ENCODE data around the gene SEMA3D. TPM values are rescaled to one million over a fixed set of nuclear protein-coding genes. Genes with fewer than 3 reads are reported as not detected.
A peak's percentile ranks its signal among the peaks of the same experiment; 100 is the strongest.

SEMA3D gene
- total RNA-seq, 1 donor from 2014 or later: 264 TPM

DNA sequence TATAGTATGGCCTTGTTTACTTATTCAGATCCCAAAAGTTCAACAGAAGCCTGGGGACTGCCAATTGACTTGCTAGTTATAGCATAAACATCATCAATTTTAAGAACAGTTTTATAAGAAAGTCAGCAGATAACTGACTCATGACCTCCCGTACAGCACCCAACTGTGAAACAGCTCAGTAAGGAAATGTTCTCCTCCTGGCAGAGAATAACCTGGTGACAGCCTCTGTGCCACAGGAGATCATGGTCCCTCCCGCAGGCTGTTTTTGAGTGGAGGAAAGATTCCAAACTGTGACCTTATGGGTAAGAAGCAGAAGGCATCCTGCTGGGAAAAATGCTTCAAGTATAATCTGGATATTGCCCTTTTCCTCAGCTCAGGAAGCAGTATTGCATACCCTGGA lies 182.5 kb downstream of the SEMA3D start:
- DNase-seq (ENCODE audit: low spot score in 2 of 2, unreplicated experiment in 2 of 2): no peak
- Mint-ChIP-seq H3K27ac (peak overlapping the region; percentile 71), H3K4me1 (peaks cover 32% of the 10 kb centered on the region)

GRCh38 chr7:85001495-85002345 lies 185.1 kb downstream of the SEMA3D start:
- no peaks in the 10 kb centered on the region for H3K27me3 Mint-ChIP-seq (ENCODE audit: low read depth)
- no peak overlapping the region for H3K4me3 Mint-ChIP-seq
- no peak for DNase-seq (ENCODE audit: low spot score in 2 of 2, unreplicated experiment in 2 of 2)
- peaks cover 34% of the 10 kb centered on the region for H3K4me1 Mint-ChIP-seq
- TF ChIP-seq CTCF (IDR thresholded peaks at IDR 0.05; ENCODE audit: unreplicated experiment): no peak
- H3K9me3 Mint-ChIP-seq: no peaks in the 10 kb centered on the region
- peaks cover 35% of the 10 kb centered on the region for H3K36me3 Mint-ChIP-seq
- peak overlapping the region; percentile 64 for H3K27ac Mint-ChIP-seq

More for the DNA sequence above, 182.5 kb downstream of the SEMA3D start:
- TF ChIP-seq CTCF (IDR thresholded peaks at IDR 0.05; ENCODE audit: unreplicated experiment): no peak
- Mint-ChIP-seq H3K4me3 (no peak overlapping the region), H3K36me3 (peaks cover 27% of the 10 kb centered on the region), H3K9me3 (no peaks in the 10 kb centered on the region), H3K27me3 (ENCODE audit: low read depth) (no peaks in the 10 kb centered on the region)

- Mint-ChIP-seq H3K27ac (peak overlapping the region; percentile 39), H3K4me1 (peaks cover 32% of the 10 kb centered on the region), H3K4me3 (no peak overlapping the region), H3K9me3 (no peaks in the 10 kb centered on the region), H3K27me3 (ENCODE audit: low read depth) (no peaks in the 10 kb centered on the region), H3K36me3 (peaks cover 34% of the 10 kb centered on the region)
- no peak for TF ChIP-seq CTCF (IDR thresholded peaks at IDR 0.05; ENCODE audit: unreplicated experiment)
- no peak for DNase-seq (ENCODE audit: low spot score in 2 of 2, unreplicated experiment in 2 of 2)
These were observed 186.0 kb downstream of the SEMA3D start for GRCh38 chr7:85000735-85001350.

DNA sequence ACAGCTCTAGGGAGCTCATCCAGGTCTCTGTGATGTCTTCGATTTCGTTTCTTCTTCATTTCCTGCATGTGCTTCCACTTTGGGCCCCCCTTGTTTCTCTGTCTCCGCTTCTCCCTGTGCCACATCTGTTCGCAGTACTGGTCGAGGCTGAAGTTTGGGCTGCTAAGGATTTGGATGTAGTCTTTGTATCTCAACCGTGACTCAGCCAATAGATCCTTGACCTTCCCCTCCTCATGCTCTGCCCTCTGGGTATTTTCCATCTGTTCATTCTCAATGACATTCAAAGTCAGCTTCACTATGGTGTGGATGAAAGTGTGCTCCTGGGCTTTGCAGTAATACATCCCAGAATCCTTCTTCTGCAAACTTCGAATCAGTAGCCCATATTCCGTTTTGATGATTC lies 187.4 kb downstream of the SEMA3D start:
- no peak overlapping the region for H3K4me3 Mint-ChIP-seq
- peaks cover 33% of the 10 kb centered on the region for H3K36me3 Mint-ChIP-seq
- TF ChIP-seq CTCF (IDR thresholded peaks at IDR 0.05; ENCODE audit: unreplicated experiment): no peak
- no peaks in the 10 kb centered on the region for H3K27me3 Mint-ChIP-seq (ENCODE audit: low read depth)
- no peak overlapping the region for H3K27ac Mint-ChIP-seq
- H3K9me3 Mint-ChIP-seq: peaks cover 2% of the 10 kb centered on the region
- H3K4me1 Mint-ChIP-seq: peaks cover 30% of the 10 kb centered on the region
- DNase-seq (ENCODE audit: low spot score in 2 of 2, unreplicated experiment in 2 of 2): no peak

DNA sequence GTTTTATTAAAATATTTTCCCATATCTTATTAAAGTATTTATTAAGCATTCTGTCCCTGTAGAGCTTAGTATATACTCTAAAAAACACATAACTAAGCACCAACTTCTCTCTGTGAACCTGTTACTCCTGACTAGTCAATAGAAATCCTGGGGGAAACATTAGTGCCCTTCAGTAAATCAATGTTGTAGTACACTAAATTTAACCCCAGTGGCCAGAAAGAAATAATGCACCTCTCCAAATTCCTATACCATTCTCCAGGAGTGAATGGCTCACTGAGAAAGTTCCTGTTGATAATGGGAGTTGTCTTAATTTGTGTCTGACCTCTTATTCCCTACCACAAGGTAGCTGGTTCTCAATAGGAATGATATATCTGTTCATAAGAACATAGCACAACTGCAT lies 188.2 kb downstream of the SEMA3D start:
- H3K27ac Mint-ChIP-seq: no peak overlapping the region
- H3K4me1 Mint-ChIP-seq: peaks cover 26% of the 10 kb centered on the region
- H3K27me3 Mint-ChIP-seq (ENCODE audit: low read depth): no peaks in the 10 kb centered on the region
- peak; percentile 12 for TF ChIP-seq CTCF (IDR thresholded peaks at IDR 0.05; ENCODE audit: unreplicated experiment)
- DNase-seq (ENCODE audit: low spot score in 2 of 2, unreplicated experiment in 2 of 2): no peak
- H3K9me3 Mint-ChIP-seq: peaks cover 5% of the 10 kb centered on the region
- peaks cover 37% of the 10 kb centered on the region for H3K36me3 Mint-ChIP-seq
- H3K4me3 Mint-ChIP-seq: no peak overlapping the region
